CD8-positive, alpha-beta memory T cell (primary cell): Measurements from ENCODE around the gene DLGAP5. TPM values are rescaled to one million over a fixed set of nuclear protein-coding genes. Genes with fewer than 3 reads are reported as not detected.

ENCODE experiments used
- CTCF ChIA-PET: fragments of 350-600 bp; sonication (Branson Sonifier 250); formaldehyde crosslinking; loops from one replicate; lab custom pipeline; 2021; ENCODE audit warnings: antibody characterized with exemption; lab: Charles Lee
- POLR2A ChIA-PET: fragments of 350-600 bp; sonication (Branson Sonifier 250); formaldehyde crosslinking; loops from one replicate; lab custom pipeline; 2021; ENCODE audit warnings: antibody characterized with exemption; lab: Charles Lee
- DNase-seq, 5 donors: peaks; one replicate each; pipeline versions ENCODE4 v3.0.0 to v3.0.0-alpha.2; 2020 to 2022; ENCODE audit warnings: mixed read lengths in 1 of 5
- H3K27ac ChIP-seq: one replicate; pipeline ENCODE4 v1.7.0; 2013; ENCODE audit warnings: low read depth, mild to moderate bottlenecking, low read length, moderate library complexity
- H3K27me3 ChIP-seq: 2 replicates; pipeline ENCODE4 v1.7.0; 2013; ENCODE audit warnings: low read length, mild to moderate bottlenecking; ENCODE audit not compliant: insufficient read depth, poor library complexity, severe bottlenecking
- H3K36me3 ChIP-seq: 2 replicates; pipeline ENCODE4 v1.7.0; 2013; ENCODE audit warnings: mild to moderate bottlenecking, low read length, moderate library complexity; ENCODE audit not compliant: insufficient read depth
- H3K4me1 ChIP-seq: 2 replicates; pipeline ENCODE4 v1.7.0; 2013; ENCODE audit warnings: mild to moderate bottlenecking, low read length, moderate library complexity; ENCODE audit not compliant: insufficient read depth
- H3K4me3 ChIP-seq: 2 replicates; pipeline ENCODE4 v1.7.0; 2013; ENCODE audit warnings: mild to moderate bottlenecking, low read length
- H3K9me3 ChIP-seq: 2 replicates; pipeline ENCODE4 v1.7.0; 2013; ENCODE audit warnings: mild to moderate bottlenecking, low read length
- H3K27ac Mint-ChIP-seq, 8 donors: one replicate each; pipeline ENCODE4 v1.8.0; 2020 to 2021; ENCODE audit warnings: mixed read lengths in 8 of 8, mild to moderate bottlenecking in 6 of 8, inconsistent platforms in 3 of 8, moderate library complexity in 3 of 8
- H3K27me3 Mint-ChIP-seq, 2 donors: one replicate each; pipeline ENCODE4 v1.8.0; 2020 to 2021; ENCODE audit warnings: mixed read lengths in 2 of 2, mild to moderate bottlenecking in 1 of 2, moderate library complexity in 1 of 2
- H3K36me3 Mint-ChIP-seq, 3 donors: one replicate each; pipeline ENCODE4 v1.8.0; 2020 to 2021; ENCODE audit warnings: mixed read lengths in 3 of 3, inconsistent platforms in 1 of 3, mild to moderate bottlenecking in 1 of 3
- H3K4me1 Mint-ChIP-seq, 3 donors: one replicate each; pipeline ENCODE4 v1.8.0; 2020 to 2021; ENCODE audit warnings: mixed read lengths in 3 of 3, inconsistent platforms in 1 of 3, mild to moderate bottlenecking in 1 of 3
- H3K4me3 Mint-ChIP-seq, 7 donors: one replicate each; pipeline ENCODE4 v1.8.0; 2020 to 2021; ENCODE audit warnings: mixed read lengths in 7 of 7, mild to moderate bottlenecking in 6 of 7, moderate library complexity in 4 of 7, inconsistent platforms in 2 of 7
- H3K9me3 Mint-ChIP-seq, 5 donors: one replicate each; pipeline ENCODE4 v1.8.0; 2020 to 2022; ENCODE audit warnings: mixed read lengths in 5 of 5, mild to moderate bottlenecking in 3 of 5, moderate library complexity in 2 of 5, inconsistent platforms in 1 of 5
- polyA plus RNA-seq: library from polyadenylated mRNA; unstranded; fragments of 300-500 nt; fragmentation: Illumina TruSeq; gene quantifications from one replicate; pipeline ENCODE4 v1.2.3, GENCODE V29; 2021
- total RNA-seq, 2 experiments: library from RNA; stranded (reverse); gene quantifications; one replicate each; pipeline ENCODE4 v1.2.3, GENCODE V29; 2021

DLGAP5 gene
- total and polyA plus RNA-seq, 3 experiments from 2014 or later: 0.21 to 38.8 (median 36.0) TPM

- CTCF ChIA-PET: interaction anchor here (1.1 to 4.3 kb wide), 12 partner anchors 8 to 88 kb away, joined by 3 to 32 read pairs (median 4); partner anchors contain the start of genes DLGAP5, LGALS3 and MAPK1IP1L
- peaks cover 57 to 72% (median 58%) of the 10 kb centered on the region in 3 donors for H3K4me1 Mint-ChIP-seq
- peak overlapping the region; percentile 42 for H3K4me3 ChIP-seq
Measured at GRCh38 chr14:55103005-55103640, 88.3 kb downstream of the DLGAP5 start.

DNA sequence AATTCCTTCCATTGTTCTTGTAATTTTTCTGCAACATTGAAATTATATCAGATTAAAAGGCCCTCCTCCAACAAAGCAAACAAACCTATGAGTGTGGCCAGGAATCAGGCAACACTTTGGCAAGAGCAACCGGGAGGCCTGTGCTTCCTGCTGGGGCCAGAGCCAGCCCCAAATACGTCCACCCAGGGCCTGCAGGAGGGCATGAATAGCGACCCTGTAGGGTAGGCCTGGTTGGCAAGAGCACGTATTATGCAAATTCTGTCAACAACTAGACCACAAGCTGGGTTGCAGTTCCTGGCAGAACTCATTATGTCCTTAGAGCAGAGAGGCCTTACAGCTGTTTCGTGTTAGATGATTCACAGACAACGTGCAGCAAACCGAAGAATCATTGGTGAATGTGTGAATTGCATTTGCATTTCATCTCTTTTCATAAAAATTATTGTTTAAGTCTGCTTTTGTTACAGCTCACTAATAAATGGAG, 89.2 kb downstream of the DLGAP5 start:
- Histone ChIP-seq H3K36me3 (no peaks in the 10 kb centered on the region), H3K27me3 (no peaks in the 10 kb centered on the region), H3K4me3 (no peak overlapping the region), H3K4me1 (peaks cover 44% of the 10 kb centered on the region), H3K27ac (peak overlapping the region; percentile 68), H3K9me3 (peaks cover 7% of the 10 kb centered on the region)
- Mint-ChIP-seq H3K36me3 (peaks cover 0 to 9% (median 3%) of the 10 kb centered on the region in 3 donors), H3K4me3 (peak overlapping the region; percentile 41 to 89 (median 72)), H3K9me3 (peaks cover 3 to 9% (median 7%) of the 10 kb centered on the region in 5 donors), H3K4me1 (peaks cover 58 to 72% (median 59%) of the 10 kb centered on the region in 3 donors), H3K27me3 (no peaks in the 10 kb centered on the region), H3K27ac (peak overlapping the region; percentile 92 to 99 (median 98))
- CTCF ChIA-PET: interaction anchor here (0.8 to 4.3 kb wide), 11 partner anchors 8 to 89 kb away, joined by 3 to 32 read pairs (median 4); partner anchors contain the start of genes DLGAP5, LGALS3 and MAPK1IP1L
- peak; percentile 19 to 78 (median 36) for DNase-seq
- POLR2A ChIA-PET: interaction anchor here (0.9 to 3.2 kb wide), 9 partner anchors 10 to 89 kb away, joined by 3 to 38 read pairs (median 6); partner anchors contain the start of genes DLGAP5, LGALS3 and MAPK1IP1L

More at GRCh38 chr14:55103005-55103640, 88.3 kb downstream of the DLGAP5 start:
- Histone ChIP-seq H3K9me3 (peaks cover 7% of the 10 kb centered on the region), H3K4me1 (peaks cover 39% of the 10 kb centered on the region), H3K27me3 (no peaks in the 10 kb centered on the region), H3K27ac (peak overlapping the region; percentile 68), H3K36me3 (no peaks in the 10 kb centered on the region)
- POLR2A ChIA-PET: interaction anchor here (0.6 to 3.2 kb wide), 13 partner anchors 11 to 325 kb away, joined by 3 to 38 read pairs (median 4); partner anchors contain the start of genes DLGAP5, LGALS3 and MAPK1IP1L
- H3K36me3 Mint-ChIP-seq: peaks cover 0 to 9% (median 3%) of the 10 kb centered on the region in 3 donors
- H3K27ac Mint-ChIP-seq: peak overlapping the region; percentile 92 to 99 (median 98)
- H3K9me3 Mint-ChIP-seq: peaks cover 3 to 9% (median 7%) of the 10 kb centered on the region in 5 donors
- peak; percentile 26 to 77 (median 44) for DNase-seq
- H3K27me3 Mint-ChIP-seq: no peaks in the 10 kb centered on the region
- H3K4me3 Mint-ChIP-seq: peak overlapping the region; percentile 38 to 89 (median 72)

DNA sequence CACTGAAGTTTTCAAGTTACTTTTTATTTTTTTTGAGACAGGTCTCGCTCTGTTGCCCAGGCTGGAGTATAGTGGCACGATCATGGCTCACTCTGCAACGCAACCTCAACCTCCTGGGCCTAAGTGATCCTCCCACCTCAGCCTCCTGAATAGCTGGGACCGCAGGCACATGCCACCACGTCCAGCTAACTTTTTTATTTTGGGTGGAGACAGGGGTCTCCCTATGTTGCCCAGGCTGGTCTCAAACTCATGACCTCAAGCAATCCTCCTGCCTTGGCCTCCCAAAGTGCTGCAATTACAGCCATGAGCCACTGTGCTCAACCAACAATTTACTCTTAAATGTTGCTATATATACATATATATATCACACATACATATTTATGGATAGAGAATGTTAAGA, 89.7 kb downstream of the DLGAP5 start:
- H3K4me3 Mint-ChIP-seq: peak overlapping the region in 1 of 7 donors; percentile 72
- DNase-seq: no peak
- H3K4me1 Mint-ChIP-seq: peaks cover 62 to 77% (median 62%) of the 10 kb centered on the region in 3 donors
- peaks cover 3 to 9% (median 7%) of the 10 kb centered on the region in 5 donors for H3K9me3 Mint-ChIP-seq
- no peaks in the 10 kb centered on the region for H3K27me3 Mint-ChIP-seq
- H3K36me3 Mint-ChIP-seq: peaks cover 0 to 9% (median 3%) of the 10 kb centered on the region in 3 donors
- Histone ChIP-seq H3K9me3 (peaks cover 7% of the 10 kb centered on the region), H3K4me3 (no peak overlapping the region), H3K36me3 (no peaks in the 10 kb centered on the region), H3K4me1 (peaks cover 44% of the 10 kb centered on the region), H3K27me3 (no peaks in the 10 kb centered on the region), H3K27ac (peak overlapping the region; percentile 68)
- peak overlapping the region; percentile 77 to 99 (median 98) for H3K27ac Mint-ChIP-seq
- POLR2A ChIA-PET: interaction anchor here (1.1 to 3.2 kb wide), 5 partner anchors 10 to 60 kb away, joined by 3 to 38 read pairs (median 6); partner anchors contain the start of genes LGALS3 and MAPK1IP1L
- CTCF ChIA-PET: interaction anchor here (0.8 to 4.3 kb wide), 6 partner anchors 10 to 59 kb away, joined by 3 to 32 read pairs (median 14); partner anchors contain the start of gene LGALS3

DNA sequence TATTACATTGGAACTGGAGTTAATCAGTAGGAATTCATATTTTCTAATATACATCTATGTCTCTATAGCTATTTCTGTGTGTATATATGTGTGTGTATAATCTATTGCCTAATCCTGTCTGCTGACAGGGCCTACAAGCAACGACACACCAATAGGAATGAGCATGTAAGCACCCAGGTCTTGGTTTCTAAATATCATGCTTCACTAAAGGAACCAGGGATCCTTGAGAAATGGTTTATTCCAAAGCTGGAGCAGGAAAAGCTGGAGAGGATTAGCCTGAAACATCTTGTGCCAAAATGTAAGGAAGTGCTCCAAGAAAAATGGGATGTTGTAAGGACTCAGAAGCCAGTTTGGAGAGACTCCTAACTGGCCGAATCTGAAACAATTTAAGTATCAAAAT, 91.6 kb downstream of the DLGAP5 start:
- CTCF ChIA-PET: no interaction called here
- H3K4me1 ChIP-seq: peaks cover 44% of the 10 kb centered on the region
- H3K27me3 Mint-ChIP-seq: no peaks in the 10 kb centered on the region
- H3K27ac Mint-ChIP-seq: peak overlapping the region in 4 of 8 donors; percentile 48 to 84 (median 62)
- H3K4me1 Mint-ChIP-seq: peaks cover 58 to 71% (median 59%) of the 10 kb centered on the region in 3 donors
- H3K4me3 ChIP-seq: no peak overlapping the region
- peaks cover 0 to 9% (median 3%) of the 10 kb centered on the region in 3 donors for H3K36me3 Mint-ChIP-seq
- H3K9me3 Mint-ChIP-seq: peaks cover 3 to 7% (median 7%) of the 10 kb centered on the region in 5 donors
- no peak overlapping the region for H3K27ac ChIP-seq
- H3K9me3 ChIP-seq: peaks cover 7% of the 10 kb centered on the region
- POLR2A ChIA-PET: interaction anchor here (0.6 to 0.9 kb wide), 2 partner anchors 9 to 29 kb away, joined by 3 to 6 read pairs; partner anchors contain the start of gene LGALS3
- H3K36me3 ChIP-seq: no peaks in the 10 kb centered on the region
- H3K27me3 ChIP-seq: no peaks in the 10 kb centered on the region
- no peak for DNase-seq
- H3K4me3 Mint-ChIP-seq: peak overlapping the region in 1 of 7 donors; percentile 23

DNA sequence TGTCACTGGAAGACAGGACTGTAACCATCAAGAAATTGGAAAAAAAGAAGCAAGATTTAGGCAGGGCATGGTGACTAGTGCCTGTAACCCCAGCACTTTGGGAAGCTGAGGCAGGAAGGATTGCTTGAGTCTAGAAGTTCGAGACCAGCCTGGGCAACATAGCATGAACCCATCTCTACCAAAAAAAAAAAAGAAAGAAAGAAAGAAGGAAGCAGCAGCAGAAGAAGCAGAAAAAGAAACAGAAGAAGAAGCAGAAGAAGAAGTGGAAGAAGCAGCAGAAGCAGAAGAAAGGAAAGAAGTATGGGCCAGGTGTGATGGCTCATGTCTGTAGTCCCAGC, 92.9 kb downstream of the DLGAP5 start:
- peak overlapping the region; percentile 22 to 78 (median 69) for H3K4me3 Mint-ChIP-seq
- no peak for DNase-seq
- CTCF ChIA-PET: interaction anchor here (1.5 to 2.5 kb wide), 4 partner anchors 10 to 63 kb away, joined by 3 to 11 read pairs (median 6); partner anchors contain the start of gene MAPK1IP1L
- H3K27ac Mint-ChIP-seq: peak overlapping the region; percentile 39 to 93 (median 84)
- peaks cover 0 to 3% (median 0%) of the 10 kb centered on the region in 5 donors for H3K9me3 Mint-ChIP-seq
- H3K36me3 Mint-ChIP-seq: peaks cover 0 to 4% (median 0%) of the 10 kb centered on the region in 3 donors
- Histone ChIP-seq H3K9me3 (no peaks in the 10 kb centered on the region), H3K27me3 (no peaks in the 10 kb centered on the region), H3K36me3 (no peaks in the 10 kb centered on the region), H3K4me3 (no peak overlapping the region), H3K27ac (no peak overlapping the region), H3K4me1 (peaks cover 32% of the 10 kb centered on the region)
- H3K27me3 Mint-ChIP-seq: no peaks in the 10 kb centered on the region
- POLR2A ChIA-PET: interaction anchor here (0.7 to 1.7 kb wide), 3 partner anchors 9 to 33 kb away, joined by 3 to 11 read pairs (median 7); no protein-coding TSS in a partner anchor
- peaks cover 46 to 60% (median 48%) of the 10 kb centered on the region in 3 donors for H3K4me1 Mint-ChIP-seq

Other genes starting within 250 kb of the DLGAP5 start
- gene WDHD1, start 164.5 kb downstream of the DLGAP5 start, total RNA-seq: 10 to 100 TPM; 56.3 to 56.6 TPM
- gene WDHD1, start 164.5 kb downstream of the DLGAP5 start, polyA plus RNA-seq: 3.1 TPM
- gene SOCS4, start 164.3 kb downstream of the DLGAP5 start, total RNA-seq: 10 to 100 TPM; 38.0 to 44.8 TPM
- gene SOCS4, start 164.3 kb downstream of the DLGAP5 start, polyA plus RNA-seq: 2.3 TPM
- 100 to 1,000 TPM; 104 to 106 TPM for gene MAPK1IP1L, start 139.9 kb downstream of the DLGAP5 start, total RNA-seq
- gene MAPK1IP1L, start 139.9 kb downstream of the DLGAP5 start, polyA plus RNA-seq: 86.8 TPM
- 10 to 100 TPM; 54.5 to 55.1 TPM for gene LGALS3, start 62.3 kb downstream of the DLGAP5 start, total RNA-seq
- 78.0 TPM for gene LGALS3, start 62.3 kb downstream of the DLGAP5 start, polyA plus RNA-seq
- gene FBXO34, start 79.8 kb upstream of the DLGAP5 start, total RNA-seq: 10 to 100 TPM; 16.2 to 17.9 TPM
- 37.1 TPM for gene FBXO34, start 79.8 kb upstream of the DLGAP5 start, polyA plus RNA-seq
- 1 to 10 TPM; 7.7 to 8.2 TPM for gene ATG14, start 220.2 kb upstream of the DLGAP5 start, total RNA-seq
- 7.3 TPM for gene ATG14, start 220.2 kb upstream of the DLGAP5 start, polyA plus RNA-seq
- not detected for gene TBPL2, start 249.0 kb upstream of the DLGAP5 start, total RNA-seq
- gene TBPL2, start 249.0 kb upstream of the DLGAP5 start, polyA plus RNA-seq: not detected